Colonic mucosa (tissue), 4 donors: ENCODE results near the gene DIS3. TPM values are rescaled to one million over a fixed set of nuclear protein-coding genes. Genes with fewer than 3 reads are reported as not detected.

Experiments
- DNase-seq: peaks from one replicate; pipeline ENCODE4 v3.0.0-alpha.2; 2020
- H3K27ac ChIP-seq: fragments of 200-600 bp; one replicate; pipeline ENCODE4 v1.8.0; 2021
- H3K27me3 ChIP-seq: fragments of 200-600 bp; one replicate; pipeline ENCODE4 v1.8.0; 2021
- H3K36me3 ChIP-seq: fragments of 200-600 bp; one replicate; pipeline ENCODE4 v1.8.0; 2021
- H3K4me1 ChIP-seq: fragments of 200-600 bp; one replicate; pipeline ENCODE4 v1.8.0; 2021; ENCODE audit warnings: mild to moderate bottlenecking
- H3K4me3 ChIP-seq: fragments of 200-600 bp; one replicate; pipeline ENCODE4 v1.8.0; 2021
- H3K9ac ChIP-seq, 2 donors: one replicate each; pipeline ENCODE4 v1.7.0; 2013; ENCODE audit warnings: control low read depth in 2 of 2, low read depth in 2 of 2, low read length in 2 of 2
- H3K9me3 ChIP-seq: fragments of 200-600 bp; one replicate; pipeline ENCODE4 v1.8.0; 2021
- intact Hi-C: fragments of 100-400 bp; cut with DNase I; formaldehyde crosslinking; loops from one replicate; pipeline ENCODE4 v1.14.1; 2022
- total RNA-seq, 2 donors: library from RNA; stranded (reverse); fragmentation: NEBNext Ultra II Directional in 1 of 2; extraction: Animal tissue kit (Norgen Biotek cat#: 25700) in 1 of 2; gene quantifications; one replicate each; pipeline ENCODE4 v1.2.1, GENCODE V29; 2021
- TF ChIP-seq, protein P1 (sequence below): fragments of 200-600 bp; IDR thresholded peaks from one replicate; pipeline ENCODE4 v1.8.0; 2022; ENCODE audit warnings: antibody characterized with exemption, mild to moderate bottlenecking
- donor health status: healthy.
- donor health status: DM: no; HTN: no; CAD: no.
- donor health status: DM: no; HTN: no; CAD: no.

The DIS3 gene
- total RNA-seq, 2 donors from 2014 or later = 25.0 to 27.4 TPM

DNA sequence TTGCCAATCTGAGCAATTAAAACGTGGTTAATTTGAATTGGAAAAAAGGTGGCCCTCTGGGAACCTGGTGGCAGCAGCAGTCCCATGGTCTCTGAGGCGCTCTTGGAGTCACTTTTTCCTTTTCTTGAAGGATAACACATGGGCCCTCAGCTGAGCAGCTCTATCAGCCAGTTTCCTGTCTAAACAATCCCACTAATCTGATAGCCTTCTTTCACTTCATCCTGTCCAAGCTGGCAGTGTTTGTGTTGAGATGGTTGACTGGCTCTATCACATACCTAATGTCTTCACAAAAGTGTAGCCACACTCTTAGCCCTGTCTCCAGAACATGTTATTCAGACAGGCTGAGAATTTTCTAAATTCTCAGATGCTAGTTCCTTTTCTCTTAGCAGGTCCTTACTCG is 64.9 kb downstream of the DIS3 start:
- H3K4me1 ChIP-seq = no peaks in the 10 kb centered on the region
- TF ChIP-seq, protein P1, sequence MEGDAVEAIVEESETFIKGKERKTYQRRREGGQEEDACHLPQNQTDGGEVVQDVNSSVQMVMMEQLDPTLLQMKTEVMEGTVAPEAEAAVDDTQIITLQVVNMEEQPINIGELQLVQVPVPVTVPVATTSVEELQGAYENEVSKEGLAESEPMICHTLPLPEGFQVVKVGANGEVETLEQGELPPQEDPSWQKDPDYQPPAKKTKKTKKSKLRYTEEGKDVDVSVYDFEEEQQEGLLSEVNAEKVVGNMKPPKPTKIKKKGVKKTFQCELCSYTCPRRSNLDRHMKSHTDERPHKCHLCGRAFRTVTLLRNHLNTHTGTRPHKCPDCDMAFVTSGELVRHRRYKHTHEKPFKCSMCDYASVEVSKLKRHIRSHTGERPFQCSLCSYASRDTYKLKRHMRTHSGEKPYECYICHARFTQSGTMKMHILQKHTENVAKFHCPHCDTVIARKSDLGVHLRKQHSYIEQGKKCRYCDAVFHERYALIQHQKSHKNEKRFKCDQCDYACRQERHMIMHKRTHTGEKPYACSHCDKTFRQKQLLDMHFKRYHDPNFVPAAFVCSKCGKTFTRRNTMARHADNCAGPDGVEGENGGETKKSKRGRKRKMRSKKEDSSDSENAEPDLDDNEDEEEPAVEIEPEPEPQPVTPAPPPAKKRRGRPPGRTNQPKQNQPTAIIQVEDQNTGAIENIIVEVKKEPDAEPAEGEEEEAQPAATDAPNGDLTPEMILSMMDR = no peak
- H3K9ac ChIP-seq = no peak overlapping the region
- H3K4me3 ChIP-seq = no peak overlapping the region
- no peak for DNase-seq
- intact Hi-C loops = no loop called here
- H3K9me3 ChIP-seq = no peaks in the 10 kb centered on the region
- H3K27me3 ChIP-seq = no peaks in the 10 kb centered on the region
- H3K27ac ChIP-seq = no peak overlapping the region
- peaks cover 4% of the 10 kb centered on the region for H3K36me3 ChIP-seq

Other genes starting within 250 kb of the DIS3 start
- gene MZT1, start 54.3 kb downstream of the DIS3 start, total RNA-seq = 10 to 100 TPM in 1 of 2 donors, 1 to 10 TPM in 1; 9.4 to 11.7 TPM
- gene BORA, start 54.0 kb downstream of the DIS3 start, total RNA-seq = 10 to 100 TPM; 10.1 to 11.6 TPM
- 10 to 100 TPM; 12.3 to 17.5 TPM for gene PIBF1, start 233 bp upstream of the DIS3 start, total RNA-seq